ENCODE data around the gene COX20. TPM values are rescaled to one million over a fixed set of nuclear protein-coding genes. Genes with fewer than 3 reads are reported as not detected.
"Not testable (repeated sequence)": the region's sequence is repeated elsewhere in the genome, so short reads cannot be mapped to it uniquely, and the experiment has no call there.

COX20 gene
- total RNA-seq, 1 donor from 2014 or later = 41.9 TPM

- no peak for DNase-seq (ENCODE audit: low spot score)
Observed at GRCh38 chr1:244822878-244823277, 12.6 kb upstream of the COX20 start.

GRCh38 chr1:244826712-244827111 lies 8.7 kb upstream of the COX20 start:
- no peak for DNase-seq (ENCODE audit: low spot score)

- DNase-seq (ENCODE audit: low spot score) = no peak
Observed at GRCh38 chr1:244830639-244831038, 4.8 kb upstream of the COX20 start.

- not testable (repeated sequence) for DNase-seq (ENCODE audit: low spot score)
Observed at GRCh38 chr1:244833260-244833659, 2.2 kb upstream of the COX20 start.

GRCh38 chr1:244833734-244834542 lies 1.5 kb upstream of the COX20 start:
- DNase-seq (ENCODE audit: low spot score) = peak; percentile 87

- peak; percentile 96 for DNase-seq (ENCODE audit: low spot score)
Observed at GRCh38 chr1:244834543-244835275, 749 bp upstream of the COX20 start.

GRCh38 chr1:244836135-244836521 lies 670 bp downstream of the COX20 start:
- DNase-seq (ENCODE audit: low spot score) = peak; percentile 63

GRCh38 chr1:244836584-244836983 lies 1.1 kb downstream of the COX20 start:
- no peak for DNase-seq (ENCODE audit: low spot score)

- DNase-seq (ENCODE audit: low spot score) = no peak
Observed at GRCh38 chr1:244837597-244838258, 2.3 kb downstream of the COX20 start.

GRCh38 chr1:244839656-244840055 lies 4.2 kb downstream of the COX20 start:
- no peak for DNase-seq (ENCODE audit: low spot score)

GRCh38 chr1:244840219-244840794 lies 4.8 kb downstream of the COX20 start:
- no peak for DNase-seq (ENCODE audit: low spot score)

- no peak for DNase-seq (ENCODE audit: low spot score)
Observed at GRCh38 chr1:244841273-244841927, 5.9 kb downstream of the COX20 start.

- no peak for DNase-seq (ENCODE audit: low spot score)
Observed at GRCh38 chr1:244843148-244843978, 7.9 kb downstream of the COX20 start.

- no peak for DNase-seq (ENCODE audit: low spot score)
Observed at GRCh38 chr1:244844155-244845121, 9.0 kb downstream of the COX20 start.

GRCh38 chr1:244846653-244847052 lies 11.2 kb downstream of the COX20 start:
- no peak for DNase-seq (ENCODE audit: low spot score)

- DNase-seq (ENCODE audit: low spot score) = no peak
Observed at GRCh38 chr1:244849189-244849866, 13.9 kb downstream of the COX20 start.

GRCh38 chr1:244850099-244850852 lies 14.8 kb downstream of the COX20 start:
- DNase-seq (ENCODE audit: low spot score) = no peak

- DNase-seq (ENCODE audit: low spot score) = no peak
Observed at GRCh38 chr1:244850896-244851295, 15.4 kb downstream of the COX20 start.
